HK-2 (cell line): ENCODE data around the gene VRK1.

Source experiments
- DNase-seq: peaks from one replicate; pipeline ENCODE4 v3.0.0-alpha.2; 2018; ENCODE audit not compliant: unreplicated experiment

The VRK1 gene

DNA sequence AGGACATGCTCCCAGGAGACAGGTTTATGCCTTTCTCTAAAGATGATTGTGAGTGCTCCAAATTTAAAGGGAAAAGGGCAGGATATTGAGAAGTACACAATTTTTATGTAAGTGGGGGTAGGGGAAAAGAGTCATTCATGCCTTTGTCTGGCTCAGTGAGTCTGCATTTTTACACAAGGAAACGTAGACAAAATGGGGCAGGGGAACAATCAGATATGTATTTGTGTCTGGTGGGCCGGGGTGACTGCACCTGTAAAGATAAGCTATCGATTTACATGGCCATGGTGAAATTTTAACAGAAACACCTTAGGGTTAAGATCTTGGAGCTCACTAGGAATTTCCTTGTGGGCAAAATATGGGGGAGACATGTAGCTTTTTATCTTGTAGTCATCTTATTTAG, 123.6 kb downstream of the VRK1 start:
- no peak for DNase-seq

DNA sequence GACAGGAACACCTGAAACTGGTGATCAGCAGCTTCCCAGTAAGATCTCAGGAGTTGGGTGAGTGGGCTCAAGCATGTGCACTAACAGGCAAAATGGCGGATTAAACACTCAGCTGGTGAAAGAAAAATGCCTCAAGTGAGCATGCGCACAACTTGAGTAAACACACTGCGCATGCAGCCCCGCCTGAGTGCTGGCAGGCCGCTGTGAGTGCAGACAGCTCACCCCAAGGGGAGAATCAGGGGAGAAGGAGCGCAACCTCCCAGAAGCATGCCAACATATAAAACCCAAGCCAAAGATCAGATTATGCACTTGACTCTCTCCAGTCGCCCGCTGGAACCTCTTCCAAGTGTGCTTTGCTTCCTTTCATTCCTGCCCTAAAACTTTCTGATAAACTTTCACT, 125.8 kb downstream of the VRK1 start:
- no peak for DNase-seq

DNA sequence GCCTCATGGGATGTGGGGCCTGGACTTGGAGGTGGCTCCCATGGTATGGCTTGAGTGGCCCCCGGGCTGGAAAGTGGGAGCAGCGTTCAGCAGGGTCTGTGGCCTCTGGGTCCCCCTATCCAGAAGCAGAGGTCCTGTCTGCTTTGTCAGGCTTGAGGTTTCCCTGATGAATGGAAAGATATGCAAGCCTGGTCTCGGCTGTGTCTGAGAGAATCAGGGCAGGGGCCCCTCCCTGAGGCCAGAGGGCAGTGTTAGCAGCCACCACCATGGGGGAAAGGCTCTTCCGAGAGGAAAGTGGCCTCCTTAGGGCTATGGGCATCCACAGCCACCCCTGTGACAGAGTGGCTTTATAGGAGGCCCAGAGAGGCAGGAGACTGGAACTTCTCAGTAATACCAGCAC, 128.2 kb downstream of the VRK1 start:
- no peak for DNase-seq

DNA sequence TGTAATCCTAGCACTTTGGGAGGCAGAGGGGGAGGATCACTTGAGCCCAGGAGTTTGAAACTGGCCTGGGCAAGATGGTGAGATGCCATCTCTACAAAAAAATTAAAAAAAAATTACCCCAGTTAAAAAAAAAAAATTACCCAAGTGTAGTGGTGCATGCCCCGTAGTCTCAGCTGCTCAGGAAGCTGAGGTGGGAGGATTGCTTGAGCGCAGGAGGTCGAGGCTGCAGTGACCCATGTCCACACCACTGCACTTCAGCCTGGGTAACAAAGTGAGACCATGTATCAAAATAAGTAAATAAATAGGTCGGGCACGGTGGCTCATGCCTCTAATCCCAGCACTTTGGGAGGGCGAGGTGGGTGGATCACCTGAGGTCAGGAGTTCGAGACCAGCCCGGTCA, 128.8 kb downstream of the VRK1 start:
- no peak for DNase-seq

DNA sequence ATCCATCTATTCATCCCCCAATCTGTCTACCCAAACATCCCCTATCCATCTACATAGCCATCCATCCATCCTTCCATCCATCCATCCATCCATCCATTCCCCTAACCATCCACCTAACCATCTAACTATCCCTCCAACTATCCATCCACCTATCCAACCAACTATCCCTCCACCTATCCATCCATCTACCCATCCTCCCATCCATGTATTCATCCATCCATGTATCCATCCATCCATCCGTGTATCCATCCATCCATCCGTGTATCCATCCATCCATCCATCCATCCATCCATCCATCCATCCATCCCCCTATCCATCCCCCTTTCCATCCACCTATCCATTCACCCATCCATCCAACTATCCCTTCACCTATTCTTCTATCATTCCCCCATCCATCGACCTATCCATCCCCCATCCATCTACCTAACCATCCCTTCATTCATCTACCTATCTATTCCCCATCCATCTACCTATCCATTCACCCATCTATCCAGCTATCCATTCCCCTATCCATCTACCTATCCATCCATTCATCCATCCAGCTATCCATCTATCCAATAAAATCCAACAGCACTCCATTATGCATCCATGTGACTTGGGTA, 131.7 kb downstream of the VRK1 start:
- no peak for DNase-seq

DNA sequence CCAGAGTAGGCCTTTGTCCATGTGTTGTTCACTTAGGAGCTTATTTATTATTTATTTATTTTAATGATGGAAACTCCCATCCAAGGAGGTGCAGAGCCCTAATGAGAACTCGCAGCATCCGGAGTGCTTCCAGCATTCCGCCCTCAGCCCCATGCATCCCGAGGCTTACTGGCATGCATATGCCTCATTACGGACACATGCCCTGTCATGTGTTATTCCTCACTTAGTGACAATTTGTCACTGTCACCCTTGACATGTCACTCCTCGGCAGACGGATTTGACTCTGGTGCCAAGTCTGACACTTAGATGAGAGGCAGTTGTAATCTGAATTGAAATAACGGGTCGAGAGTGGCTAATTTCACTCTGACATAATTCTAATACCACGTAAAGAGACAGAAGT, 132.8 kb downstream of the VRK1 start:
- no peak for DNase-seq

DNA sequence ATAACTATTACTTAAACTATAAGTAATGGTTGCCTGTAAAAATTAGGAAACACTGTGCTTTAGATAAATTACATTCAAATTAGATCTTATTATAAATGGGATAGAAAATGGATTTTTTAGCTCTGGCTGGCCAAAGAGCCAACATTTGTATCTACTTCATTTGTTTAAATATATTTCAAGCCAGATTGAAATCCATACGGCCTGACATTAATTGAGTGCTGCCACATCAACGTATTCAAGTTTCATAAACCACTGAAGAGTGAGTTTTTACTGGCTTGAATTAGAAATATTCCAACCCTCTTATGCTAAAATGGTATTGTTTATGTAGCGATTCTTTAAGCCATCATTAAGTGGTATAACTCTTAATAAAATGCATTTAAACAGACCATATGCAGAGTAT, 133.3 kb downstream of the VRK1 start:
- no peak for DNase-seq
